Sciatic nerve (tissue), 2 donors: ENCODE results near the gene GOLGB1. TPM values are rescaled to one million over a fixed set of nuclear protein-coding genes. Genes with fewer than 3 reads are reported as not detected.
"Not testable (repeated sequence)": the region's sequence is repeated elsewhere in the genome, so short reads cannot be mapped to it uniquely, and the experiment has no call there.

Source experiments
- ATAC-seq: fragments of 200-7000 bp; cut with Tn5 transposase; one replicate; pipeline ENCODE4 v1.9.1; 2020; ENCODE audit warnings: mild to moderate bottlenecking, moderate library complexity
- DNase-seq: peaks from one replicate; pipeline ENCODE4 v3.0.0-alpha.2; 2020; ENCODE audit warnings: low spot score
- intact Hi-C: fragments of 100-400 bp; cut with DNase I; formaldehyde crosslinking; loops from one replicate; pipeline ENCODE4 v1.14.2; 2022
- total RNA-seq: library from RNA; stranded (reverse); fragmentation: NEBNext Ultra II Directional; extraction: Animal tissue kit (Norgen Biotek cat#: 25700); gene quantifications from one replicate; pipeline ENCODE4 v1.2.1, GENCODE V29; 2021
- donor health status: DM: no; HTN: no; CAD: no.
- donor health status: DM: no; HTN: no; CAD: no.

Gene GOLGB1
- total RNA-seq, 1 donor from 2014 or later = 73.4 TPM

- no peak for DNase-seq
- ATAC-seq = peak; percentile 68
- intact Hi-C loops = no loop called here
Measured at GRCh38 chr3:121698901-121699300, 50.6 kb downstream of the GOLGB1 start.

- no peak for DNase-seq
- intact Hi-C loops = no loop called here
- peak; percentile 75 for ATAC-seq
Measured at GRCh38 chr3:121698476-121698875, 51.1 kb downstream of the GOLGB1 start.

GRCh38 chr3:121696186-121696585, 53.4 kb downstream of the GOLGB1 start:
- ATAC-seq (no peak), DNase-seq (no peak)
- intact Hi-C loops = no loop called here

- peak; percentile 85 for ATAC-seq
- DNase-seq = no peak
- intact Hi-C loops = no loop called here
Measured at GRCh38 chr3:121692010-121692699, 57.4 kb downstream of the GOLGB1 start.

- DNase-seq (no peak), ATAC-seq (no peak)
- intact Hi-C loops = no loop called here
Measured at GRCh38 chr3:121690777-121691405, 58.6 kb downstream of the GOLGB1 start.

GRCh38 chr3:121688747-121689146, 60.8 kb downstream of the GOLGB1 start:
- ATAC-seq, intact Hi-C loops: not testable (repeated sequence)

GRCh38 chr3:121681792-121682191, 67.7 kb downstream of the GOLGB1 start:
- ATAC-seq (no peak), DNase-seq (no peak)
- intact Hi-C loops = no loop called here

More at GRCh38 chr3:121688747-121689146, 60.8 kb downstream of the GOLGB1 start:
- DNase-seq = not testable (repeated sequence)

GRCh38 chr3:121677141-121677540, 72.4 kb downstream of the GOLGB1 start:
- intact Hi-C loops = no loop called here
- no peak for ATAC-seq
- no peak for DNase-seq

GRCh38 chr3:121670676-121671075, 78.9 kb downstream of the GOLGB1 start:
- intact Hi-C loops = no loop called here
- ATAC-seq (no peak), DNase-seq (no peak)

- DNase-seq = no peak
- intact Hi-C loops = no loop called here
- ATAC-seq = no peak
Measured at GRCh38 chr3:121667333-121667732, 82.2 kb downstream of the GOLGB1 start.

GRCh38 chr3:121665488-121665887, 84.1 kb downstream of the GOLGB1 start:
- DNase-seq (no peak), ATAC-seq (no peak)
- intact Hi-C loops = no loop called here

- intact Hi-C loops = no loop called here
Measured at GRCh38 chr3:121663171-121663847, 86.2 kb downstream of the GOLGB1 start.

GRCh38 chr3:121662742-121663141, 86.8 kb downstream of the GOLGB1 start:
- intact Hi-C loops = no loop called here
- no peak for ATAC-seq
- DNase-seq = no peak

More at GRCh38 chr3:121663171-121663847, 86.2 kb downstream of the GOLGB1 start:
- no peak for ATAC-seq
- DNase-seq = no peak

- intact Hi-C loops = no loop called here
- no peak for DNase-seq
Measured at GRCh38 chr3:121661376-121661775, 88.2 kb downstream of the GOLGB1 start.

GRCh38 chr3:121660356-121661171, 89.0 kb downstream of the GOLGB1 start, which contains the start of gene HCLS1:
Gene HCLS1, minus strand, starts transcription at chr3:121660903. Its CDS starts 2,556 bp downstream, at chr3:121658347.
- intact Hi-C loops = no loop called here
- DNase-seq (no peak), ATAC-seq (peak; percentile 81)

More at GRCh38 chr3:121661376-121661775, 88.2 kb downstream of the GOLGB1 start:
- ATAC-seq = no peak

- DNase-seq (no peak), ATAC-seq (no peak)
- intact Hi-C loops = no loop called here
Measured at GRCh38 chr3:121659586-121659985, 90.0 kb downstream of the GOLGB1 start.

- DNase-seq (no peak), ATAC-seq (no peak)
- intact Hi-C loops = no loop called here
Measured at GRCh38 chr3:121658716-121659435, 90.7 kb downstream of the GOLGB1 start.
